GM19035 (cell line): Measurements from ENCODE around the gene LDLRAD1.
"Not testable (repeated sequence)": the region's sequence is repeated elsewhere in the genome, so short reads cannot be mapped to it uniquely, and the experiment has no call there.

Experiments used
- ATAC-seq: cut with Tn5 transposase; IDR thresholded peaks from one replicate; pipeline ENCODE4 v1.9.1; 2021; ENCODE audit not compliant: unreplicated experiment

LDLRAD1 gene

GRCh38 chr1:54017979-54018378 is at the start of gene LDLRAD1:
TSS of gene LDLRAD1 (minus strand) at chr1:54018186. CDS start at chr1:54018112, 74 bp downstream.
- no peak for ATAC-seq

- ATAC-seq: no peak
These were observed 46.3 kb upstream of the LDLRAD1 start for GRCh38 chr1:54064299-54064698.

GRCh38 chr1:54054438-54054749 is 36.4 kb upstream of the LDLRAD1 start:
- ATAC-seq: no peak

GRCh38 chr1:54053745-54054437 is 35.9 kb upstream of the LDLRAD1 start:
- no peak for ATAC-seq

DNA sequence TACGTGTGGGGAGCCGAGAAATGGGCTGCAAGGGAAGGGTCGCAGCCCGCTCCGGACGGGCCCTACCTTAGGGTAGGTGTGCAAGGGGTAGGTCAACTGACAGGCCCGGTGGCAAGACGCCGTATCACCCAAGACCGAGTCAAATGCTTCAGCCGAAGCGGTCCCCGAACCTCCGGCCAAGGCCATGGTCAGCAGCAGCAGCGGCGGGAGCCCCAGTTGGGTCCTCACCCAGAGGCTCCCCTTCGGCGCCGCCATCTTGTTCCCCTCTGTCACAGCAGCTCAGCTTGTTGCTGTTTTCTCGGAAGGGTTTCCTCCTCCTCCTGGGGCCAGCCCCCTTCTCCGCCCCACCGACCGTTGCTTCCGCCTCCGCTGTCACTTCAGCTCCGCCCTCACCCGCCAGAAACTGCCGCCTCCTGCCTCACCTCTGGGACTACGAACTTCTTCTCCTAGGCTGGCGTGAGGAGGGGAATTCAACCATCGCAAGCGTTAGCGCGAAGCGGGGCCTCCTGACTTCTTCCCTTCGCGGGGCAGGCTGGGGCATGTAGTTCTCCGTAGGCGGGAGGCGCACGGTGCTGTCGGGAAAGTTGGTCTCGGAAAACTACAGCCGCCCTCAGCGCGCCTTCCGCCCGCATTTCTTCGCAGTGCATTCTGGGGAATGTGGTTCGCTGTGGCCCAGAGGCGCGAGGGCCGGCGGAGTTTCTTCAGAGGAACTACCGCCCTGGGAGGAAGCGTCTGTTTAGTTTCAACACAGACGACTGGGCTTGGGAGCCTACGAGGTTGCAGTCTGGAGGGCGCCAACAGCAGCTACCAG is 35.2 kb upstream of the LDLRAD1 start, which contains the start of the genes TCEANC2 and TMEM59:
TSS of gene TCEANC2 (plus strand) at position 675 of the 811 bp plus-strand sequence. CDS start 815 bp downstream, outside the sequence.
TSS of gene TMEM59 (minus strand) at position 271 of the 811 bp plus-strand sequence. CDS start at position 255, 16 bp downstream.
- ATAC-seq: peak; percentile 92

DNA sequence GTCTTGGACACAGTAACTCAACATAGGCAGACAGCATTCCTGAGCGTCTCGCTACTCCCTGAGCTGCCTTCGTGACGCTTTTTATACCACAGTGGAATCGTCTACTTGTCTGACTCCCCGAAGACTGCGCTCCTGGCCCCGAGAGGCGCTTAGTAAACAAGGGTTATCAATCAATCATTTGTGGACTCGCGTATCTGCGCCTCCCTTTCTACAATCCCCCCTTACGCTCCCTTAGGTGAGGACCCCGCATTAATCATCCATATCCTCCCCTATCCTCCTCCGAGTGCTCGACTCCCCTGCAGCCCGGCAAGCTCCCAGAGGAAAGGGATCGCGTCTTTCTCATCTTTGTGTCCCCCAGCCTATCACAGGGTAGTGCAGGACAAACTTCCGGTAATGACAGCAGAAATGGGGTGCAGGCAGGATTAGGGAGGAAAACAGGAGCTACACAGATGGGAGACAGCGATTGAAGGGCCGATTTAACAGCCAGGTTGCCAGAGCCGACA is 34.5 kb upstream of the LDLRAD1 start:
- peak; percentile 20 for ATAC-seq

- ATAC-seq: no peak
These were observed 34.0 kb upstream of the LDLRAD1 start for GRCh38 chr1:54051933-54052430.

- not testable (repeated sequence) for ATAC-seq
These were observed 32.4 kb upstream of the LDLRAD1 start for GRCh38 chr1:54050435-54050834.

DNA sequence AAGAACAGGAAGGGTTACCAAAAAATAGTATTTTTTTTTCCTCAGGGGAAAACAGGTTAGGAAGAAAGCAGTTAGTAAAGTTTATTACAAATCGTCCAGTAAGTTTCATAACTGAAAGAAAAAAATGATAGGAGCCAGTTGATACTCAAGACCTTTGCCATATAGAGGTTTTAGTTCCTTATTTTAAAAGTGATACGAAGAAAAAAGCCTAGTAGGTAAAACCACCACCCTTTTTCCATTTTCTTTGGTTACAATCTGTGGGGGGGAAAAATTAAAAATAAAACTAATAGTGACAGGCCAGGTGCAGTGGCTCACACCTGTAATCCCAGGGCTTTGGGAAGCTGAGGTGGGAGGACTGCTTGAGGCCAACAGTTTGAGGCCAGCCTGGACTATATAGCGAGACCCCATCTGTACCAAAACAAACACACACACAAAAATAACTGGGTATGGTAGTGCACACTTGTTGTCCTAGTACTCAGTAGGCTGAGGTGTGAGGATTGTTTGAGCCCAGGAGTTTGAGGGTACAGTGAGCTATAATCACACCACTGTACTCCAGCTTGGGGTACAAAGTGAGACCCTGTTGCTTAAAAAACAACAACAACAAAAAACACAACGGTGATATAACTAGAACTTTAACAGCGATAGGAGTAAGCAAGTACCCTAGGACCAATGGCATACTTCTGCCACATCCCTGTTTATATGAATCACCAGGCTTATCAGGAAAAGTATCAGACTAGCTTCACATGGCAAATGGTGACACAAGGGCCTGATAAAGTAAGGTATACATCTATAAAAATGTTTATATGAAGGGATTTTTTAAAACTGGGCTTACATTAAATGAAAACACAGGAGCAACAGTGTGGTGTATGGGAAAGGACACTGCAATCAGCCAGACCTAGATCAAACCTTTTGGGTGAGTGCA is 29.7 kb upstream of the LDLRAD1 start:
- ATAC-seq: no peak

- ATAC-seq: no peak
These were observed 28.8 kb upstream of the LDLRAD1 start for GRCh38 chr1:54046671-54047383.

DNA sequence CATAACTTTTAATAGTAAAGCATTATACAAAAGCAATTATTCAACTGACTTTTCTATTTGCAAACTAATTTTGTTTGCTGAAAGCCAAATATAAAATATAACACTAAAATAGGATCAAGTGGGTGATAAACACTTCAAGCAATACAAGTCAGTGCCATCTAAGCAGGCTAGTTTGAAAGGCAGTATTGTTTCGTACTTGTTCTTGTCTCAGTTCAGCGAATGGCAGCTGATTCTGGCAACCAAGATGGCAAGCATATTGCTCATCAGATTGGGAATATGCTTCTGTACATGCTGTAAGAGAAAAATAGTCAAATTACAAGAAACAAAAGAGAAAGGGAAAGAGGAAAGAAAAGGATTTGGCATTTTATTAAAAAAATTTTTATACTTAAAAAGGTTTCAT is 27.5 kb upstream of the LDLRAD1 start:
- no peak for ATAC-seq

DNA sequence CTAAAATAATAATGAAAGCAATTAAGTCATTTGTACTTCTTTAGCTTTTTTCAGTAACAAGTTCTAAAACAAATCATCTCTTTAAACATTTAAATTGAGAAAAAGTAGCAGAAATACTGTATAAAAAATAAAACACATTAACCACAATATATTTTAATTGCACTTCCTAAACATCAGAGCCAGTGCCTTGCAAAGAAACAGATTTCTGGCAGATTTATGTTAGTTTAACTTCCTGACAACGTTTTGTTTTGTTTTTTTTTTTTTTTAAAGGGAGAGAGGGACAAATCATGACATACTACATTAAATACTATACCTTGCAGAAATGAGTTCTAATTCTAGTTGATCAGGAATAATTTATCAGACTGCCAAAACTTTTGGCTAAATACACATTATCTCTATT is 23.8 kb upstream of the LDLRAD1 start:
- ATAC-seq: no peak

GRCh38 chr1:54037476-54037875 is 19.5 kb upstream of the LDLRAD1 start:
- no peak for ATAC-seq

DNA sequence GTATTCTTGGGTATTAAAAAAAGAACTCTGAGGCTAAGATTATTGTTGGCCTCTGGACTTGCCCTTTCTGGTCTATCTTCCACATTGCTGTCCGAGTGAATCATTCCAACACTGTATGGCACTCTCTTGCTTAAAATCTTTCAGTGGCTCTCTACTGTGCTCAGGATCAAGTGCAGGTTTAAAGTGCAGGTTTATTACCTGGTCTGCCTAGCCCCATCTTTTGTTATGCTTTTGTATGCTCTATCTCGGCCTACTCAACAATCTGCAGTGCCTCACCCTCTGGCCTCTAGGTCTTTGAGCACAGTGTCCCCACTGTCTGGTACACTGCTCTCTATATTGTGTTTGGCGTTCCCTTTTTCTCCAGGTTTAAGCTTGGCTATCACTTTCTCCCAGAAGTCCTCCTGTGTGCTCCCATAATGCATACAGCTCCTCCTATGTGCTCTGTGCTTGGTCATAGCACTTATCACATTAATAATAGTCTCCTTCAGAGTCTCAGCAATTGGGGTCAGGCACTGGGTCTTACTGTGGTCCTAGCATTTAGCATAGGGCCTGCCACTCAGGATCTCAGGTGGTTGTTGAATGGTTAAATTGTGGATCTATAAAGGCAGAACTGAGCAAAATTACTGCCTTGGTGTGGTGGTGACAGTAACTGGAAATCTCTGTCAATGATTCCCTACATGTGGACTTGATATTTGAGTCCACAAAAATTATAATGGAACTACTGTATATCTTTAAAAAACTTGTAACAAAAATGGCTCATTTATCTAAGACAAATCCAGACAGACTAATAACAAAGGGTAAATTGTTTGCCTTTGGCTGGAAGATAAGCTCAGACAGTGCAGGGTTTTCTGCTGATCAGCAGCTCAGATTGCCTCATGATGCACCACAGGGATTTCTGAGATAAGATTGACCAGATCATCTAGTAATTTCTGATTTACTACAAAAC is 10.6 kb upstream of the LDLRAD1 start:
- no peak for ATAC-seq

- ATAC-seq: no peak
These were observed 9.9 kb upstream of the LDLRAD1 start for GRCh38 chr1:54027848-54028247.

GRCh38 chr1:54024811-54025210 is 6.8 kb upstream of the LDLRAD1 start:
- ATAC-seq: not testable (repeated sequence)

DNA sequence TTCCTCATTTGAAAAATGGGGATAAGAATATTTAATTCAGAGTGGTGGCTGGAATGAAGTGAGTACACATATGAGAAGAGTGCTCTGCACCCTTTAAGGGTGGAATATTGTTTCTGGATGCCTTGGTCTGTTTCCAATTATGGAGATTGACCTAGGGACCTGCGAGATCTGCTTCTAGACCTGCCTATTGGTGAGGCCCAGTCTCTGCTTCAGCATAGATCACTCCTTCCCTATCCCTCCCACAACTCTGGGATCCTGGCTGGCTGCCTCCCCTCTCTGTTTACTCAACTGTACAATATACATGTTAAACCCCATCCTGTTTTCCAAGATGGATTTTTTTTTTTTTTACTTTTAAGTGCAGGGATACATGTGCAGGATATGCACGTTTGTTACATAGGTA is 6.4 kb upstream of the LDLRAD1 start:
- no peak for ATAC-seq

GRCh38 chr1:54019562-54020176 is 1.7 kb upstream of the LDLRAD1 start:
- not testable (repeated sequence) for ATAC-seq

DNA sequence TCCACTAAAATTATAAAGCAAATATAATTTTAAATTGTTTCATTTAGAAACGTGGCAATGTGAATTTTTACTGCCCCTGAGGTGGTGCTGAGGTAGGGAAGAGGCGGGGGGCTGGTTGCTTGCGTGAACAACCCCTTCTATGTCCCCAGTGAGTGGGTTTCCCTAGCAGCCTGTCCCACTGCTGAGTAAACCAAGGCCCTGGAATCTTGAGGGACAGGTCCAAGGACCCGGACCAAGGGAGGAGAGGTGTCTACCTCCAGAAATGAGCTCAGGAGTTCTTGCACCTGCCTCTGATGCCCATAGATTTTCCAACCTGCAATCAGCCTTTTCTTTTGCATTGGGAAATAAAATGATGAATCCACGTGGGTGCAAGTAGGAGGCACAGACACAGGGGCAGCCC is 649 bp upstream of the LDLRAD1 start:
- no peak for ATAC-seq
